ENCODE measurements around the gene PTCD2. TPM values are rescaled to one million over a fixed set of nuclear protein-coding genes. Genes with fewer than 3 reads are reported as not detected.
"Not testable (repeated sequence)": the region's sequence is repeated elsewhere in the genome, so short reads cannot be mapped to it uniquely, and the experiment has no call there.

Gene PTCD2
- total and polyA plus RNA-seq, 11 donors = 5.3 to 21.5 (median 13.0) TPM

- H3K4me3 ChIP-seq = no peak overlapping the region
- no peak for DNase-seq
- no peaks in the 10 kb centered on the region for H3K27me3 ChIP-seq
- H3K9me3 ChIP-seq = peaks cover 0 to 25% (median 13%) of the 10 kb centered on the region in 12 donors
- 82 to 89% (median 87%) methylated on average over 6 of the region's 6 CpGs for WGBS, 4 donors
- intact Hi-C loops (cut with DNase I) = loop anchor here in 1 of 10 donors (10.0 kb wide), 1 partner anchor 107 kb away; the partner anchor contains the start of gene ZNF366
- no peaks in the 10 kb centered on the region for H3K36me3 ChIP-seq
- no peak for ATAC-seq
- no peak overlapping the region for H3K27ac ChIP-seq
- no peak for TF ChIP-seq CTCF (IDR thresholded peaks at IDR 0.05)
- no peak for TF ChIP-seq POLR2A (IDR thresholded peaks at IDR 0.05)
- peaks cover 0 to 41% (median 8%) of the 10 kb centered on the region in 12 donors for H3K4me1 ChIP-seq
Measured at GRCh38 chr5:72397836-72398235, 77.7 kb downstream of the PTCD2 start.

- intact Hi-C loops (cut with DNase I) = loop anchor here in 1 of 10 donors (10.0 kb wide), 1 partner anchor 54 kb away; no protein-coding TSS in a partner anchor
- no peak overlapping the region for H3K27ac ChIP-seq
Measured at GRCh38 chr5:72400950-72401349, 80.8 kb downstream of the PTCD2 start.

GRCh38 chr5:72402381-72402890, 82.3 kb downstream of the PTCD2 start:
- 38 to 63% (median 52%) methylated on average over 2 of the region's 2 CpGs for WGBS, 4 donors
- Histone ChIP-seq H3K27ac (peak overlapping the region in 11 of 12 donors; percentile 18 to 67 (median 46)), H3K4me3 (no peak overlapping the region), H3K27me3 (no peaks in the 10 kb centered on the region), H3K4me1 (peaks cover 0 to 34% (median 12%) of the 10 kb centered on the region in 12 donors), H3K36me3 (no peaks in the 10 kb centered on the region), H3K9me3 (peaks cover 0 to 25% (median 13%) of the 10 kb centered on the region in 12 donors)
- TF ChIP-seq CTCF (IDR thresholded peaks at IDR 0.05) = no peak
- no peak for TF ChIP-seq POLR2A (IDR thresholded peaks at IDR 0.05)
- no peak for DNase-seq
- peak in 2 of 4 donors; percentile 38 to 56 for ATAC-seq
- intact Hi-C loops (cut with DNase I) = loop anchor here in 1 of 10 donors (10.0 kb wide), 1 partner anchor 52 kb away; no protein-coding TSS in a partner anchor

More at GRCh38 chr5:72400950-72401349, 80.8 kb downstream of the PTCD2 start:
- 0 to 95% (median 60%) methylated on average over 1 of the region's 1 CpG for WGBS, 4 donors
- TF ChIP-seq CTCF (IDR thresholded peaks at IDR 0.05) (no peak), POLR2A (IDR thresholded peaks at IDR 0.05) (no peak)
- no peaks in the 10 kb centered on the region for H3K36me3 ChIP-seq
- no peak overlapping the region for H3K4me3 ChIP-seq
- H3K27me3 ChIP-seq = no peaks in the 10 kb centered on the region
- no peak for DNase-seq
- ATAC-seq = no peak
- peaks cover 0 to 25% (median 13%) of the 10 kb centered on the region in 12 donors for H3K9me3 ChIP-seq
- peaks cover 0 to 34% (median 12%) of the 10 kb centered on the region in 12 donors for H3K4me1 ChIP-seq

- H3K4me1 ChIP-seq = peaks cover 0 to 33% (median 12%) of the 10 kb centered on the region in 12 donors
- intact Hi-C loops (cut with DNase I) = loop anchor here in 1 of 10 donors (10.0 kb wide), 1 partner anchor 52 kb away; no protein-coding TSS in a partner anchor
- no peaks in the 10 kb centered on the region for H3K27me3 ChIP-seq
Measured at GRCh38 chr5:72402959-72403628, 82.9 kb downstream of the PTCD2 start.

GRCh38 chr5:72404771-72405170, 84.6 kb downstream of the PTCD2 start:
- H3K36me3 ChIP-seq, H3K27ac ChIP-seq, DNase-seq, ATAC-seq, H3K4me3 ChIP-seq, H3K27me3 ChIP-seq: not testable (repeated sequence)
- 83 to 97% (median 96%) methylated on average over 3 of the region's 3 CpGs for WGBS, 4 donors
- peaks cover 0 to 38% (median 14%) of the 10 kb centered on the region in 12 donors for H3K4me1 ChIP-seq
- intact Hi-C loops (cut with DNase I) = loop anchor here in 1 of 10 donors (10.0 kb wide), 1 partner anchor 50 kb away; no protein-coding TSS in a partner anchor
- peaks cover 0 to 25% (median 13%) of the 10 kb centered on the region in 12 donors for H3K9me3 ChIP-seq

More at GRCh38 chr5:72402959-72403628, 82.9 kb downstream of the PTCD2 start:
- H3K9me3 ChIP-seq = peaks cover 0 to 25% (median 13%) of the 10 kb centered on the region in 12 donors
- TF ChIP-seq POLR2A (IDR thresholded peaks at IDR 0.05) (no peak), CTCF (IDR thresholded peaks at IDR 0.05) (peak in 11 of 12 donors; percentile 12 to 53 (median 33))
- H3K27ac ChIP-seq = peak overlapping the region in 11 of 12 donors; percentile 4 to 67 (median 40)
- 46 to 54% (median 49%) methylated on average over 4 of the region's 4 CpGs for WGBS, 4 donors
- no peaks in the 10 kb centered on the region for H3K36me3 ChIP-seq
- ATAC-seq (peak in 2 of 4 donors; percentile 21 to 57), DNase-seq (peak in 4 of 5 donors; percentile 46 to 66 (median 62))
- no peak overlapping the region for H3K4me3 ChIP-seq

Measured in heart left ventricle (tissue), 16 donors.